ENCODE data around the gene ITPR3.
"Not testable (repeated sequence)": the region's sequence is repeated elsewhere in the genome, so short reads cannot be mapped to it uniquely, and the experiment has no call there.

Gene ITPR3

DNA sequence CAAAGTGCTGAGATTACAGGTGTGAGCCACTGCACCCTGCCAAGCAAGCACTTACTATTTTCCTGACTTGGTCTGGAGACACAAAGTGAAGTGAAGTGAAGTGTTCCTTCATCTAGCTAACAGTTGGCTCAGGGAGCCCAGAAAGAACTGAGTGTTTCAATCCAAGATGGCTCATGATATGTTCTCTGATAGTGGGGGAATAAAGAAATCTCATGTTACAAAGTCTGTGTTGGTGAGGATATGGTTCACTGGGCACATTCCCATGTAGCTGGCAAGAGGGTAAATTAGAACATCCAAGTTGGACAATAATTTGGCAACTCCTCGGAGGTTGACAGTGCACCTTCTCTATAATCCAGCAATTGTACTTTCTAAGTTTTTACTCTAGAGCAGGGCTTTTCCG lies 5.0 kb upstream of the ITPR3 start:
- no peak for DNase-seq

DNA sequence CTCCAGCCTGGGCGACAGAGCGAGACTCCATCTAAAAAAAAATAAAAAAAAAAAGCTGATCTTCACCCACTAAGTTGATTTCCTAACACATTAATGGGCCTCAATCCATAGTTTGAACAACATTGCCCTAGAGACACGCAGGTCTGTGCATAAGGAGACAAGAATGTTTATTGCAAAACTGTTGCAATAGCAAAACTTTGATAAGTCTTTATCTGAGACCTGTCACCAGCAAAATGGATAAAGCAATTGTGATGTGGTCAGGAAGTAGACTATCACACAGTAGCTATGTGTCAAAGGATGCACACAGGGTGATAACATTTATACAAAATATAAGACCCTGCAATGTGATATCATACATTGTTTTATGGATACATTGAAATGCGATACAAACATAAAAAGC lies 4.2 kb upstream of the ITPR3 start:
- no peak for DNase-seq

DNA sequence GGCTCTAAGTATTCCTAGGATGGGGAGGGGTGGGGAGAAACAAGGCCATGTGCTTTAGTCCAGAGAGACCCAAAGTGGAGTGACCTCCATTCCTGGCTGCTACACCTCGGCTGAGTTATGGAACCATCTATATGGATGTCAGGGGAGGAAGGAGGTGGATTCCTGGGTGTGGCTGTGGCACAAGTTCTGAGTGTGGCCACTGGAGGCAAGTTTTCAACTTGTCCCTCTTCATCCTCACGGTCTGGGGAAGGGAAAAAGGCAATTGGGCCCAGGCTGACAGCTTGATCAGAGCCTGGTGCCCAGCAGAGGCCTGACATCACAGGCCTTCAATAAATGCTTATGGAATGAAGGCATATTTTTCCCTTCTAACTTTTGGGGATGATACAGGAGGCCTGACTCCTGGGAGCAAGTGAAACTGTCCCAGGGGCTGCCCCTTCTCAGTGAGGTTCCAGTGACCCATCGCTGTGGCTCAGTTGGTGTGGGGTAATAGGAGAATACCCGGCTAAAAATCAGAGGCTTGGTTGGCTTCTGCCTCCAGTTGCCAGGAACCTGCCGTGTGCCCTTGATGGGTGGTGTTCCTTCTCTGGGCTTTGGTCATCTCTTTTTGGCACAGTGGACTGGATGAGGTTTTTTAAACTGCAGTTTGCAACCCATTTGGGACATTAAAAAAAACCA lies 1.8 kb upstream of the ITPR3 start:
- DNase-seq, result no peak

DNA sequence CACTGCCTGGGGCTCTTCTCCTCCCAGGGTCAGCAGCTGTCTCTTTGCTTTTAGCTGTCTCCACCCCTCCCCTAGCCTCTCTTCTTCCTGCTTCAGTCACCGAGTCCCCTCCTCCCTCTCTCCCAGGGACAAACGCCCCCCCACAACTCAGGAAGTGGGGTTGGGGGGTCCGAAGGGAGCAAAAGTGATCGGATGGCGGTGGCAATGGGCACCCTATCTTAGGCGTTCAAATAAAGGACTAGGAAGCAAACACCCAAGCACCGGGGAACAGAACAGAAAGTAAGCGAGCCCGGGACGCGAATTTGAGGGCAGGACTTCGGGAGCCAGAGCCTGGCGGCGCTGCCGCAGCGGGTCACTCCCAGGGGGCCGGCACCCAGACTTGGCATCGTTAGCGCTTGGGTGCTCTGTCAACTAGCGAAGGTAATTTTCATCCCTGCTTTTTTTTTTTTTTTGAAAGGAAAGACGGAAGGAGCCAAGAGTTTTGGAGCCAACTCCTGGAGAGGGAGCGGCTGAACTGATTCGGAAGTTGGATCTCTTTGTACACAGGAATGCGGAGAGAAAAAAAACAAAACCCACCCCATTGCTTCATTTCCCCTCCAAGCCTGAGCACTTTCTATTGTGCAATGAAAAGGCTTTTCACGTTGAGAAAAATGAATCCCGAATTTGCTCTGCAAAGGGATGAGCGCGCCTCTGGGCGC lies 815 bp upstream of the ITPR3 start:
- DNase-seq, result no peak

DNA sequence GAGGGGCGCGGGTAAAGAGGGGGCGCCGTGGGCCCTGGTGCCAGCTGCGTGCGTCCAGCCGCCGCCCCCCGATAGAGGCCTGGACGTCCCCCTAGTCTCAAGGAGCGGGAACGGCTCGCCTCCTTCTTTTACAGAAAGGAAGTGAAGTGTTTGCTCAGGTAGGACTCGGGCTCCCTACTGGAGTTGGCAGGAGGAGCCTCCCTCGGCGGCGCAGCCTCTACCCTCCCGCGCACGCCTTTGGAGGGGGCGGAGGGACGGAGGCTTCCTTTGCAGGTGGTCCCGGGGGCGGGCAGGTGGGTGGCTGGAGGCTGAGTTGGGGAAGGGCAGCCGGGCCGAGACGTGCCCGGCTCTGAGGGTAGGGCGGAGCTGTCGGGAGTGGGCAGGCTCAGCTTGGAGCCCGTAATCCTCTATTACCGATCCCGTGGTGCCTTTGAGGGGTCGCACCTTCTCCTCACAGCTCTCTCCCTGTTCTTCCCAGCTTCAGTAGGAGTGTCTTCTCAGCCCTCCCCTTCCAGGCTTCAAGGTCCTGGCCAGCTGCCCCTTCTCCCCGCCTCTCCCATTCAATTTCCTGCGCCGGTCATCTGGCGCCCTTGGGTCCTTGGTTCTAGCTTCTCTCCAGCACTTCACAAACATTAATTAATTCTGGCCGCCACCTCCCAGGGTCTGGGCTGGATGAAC lies 728 bp downstream of the ITPR3 start:
- DNase-seq, result no peak

DNA sequence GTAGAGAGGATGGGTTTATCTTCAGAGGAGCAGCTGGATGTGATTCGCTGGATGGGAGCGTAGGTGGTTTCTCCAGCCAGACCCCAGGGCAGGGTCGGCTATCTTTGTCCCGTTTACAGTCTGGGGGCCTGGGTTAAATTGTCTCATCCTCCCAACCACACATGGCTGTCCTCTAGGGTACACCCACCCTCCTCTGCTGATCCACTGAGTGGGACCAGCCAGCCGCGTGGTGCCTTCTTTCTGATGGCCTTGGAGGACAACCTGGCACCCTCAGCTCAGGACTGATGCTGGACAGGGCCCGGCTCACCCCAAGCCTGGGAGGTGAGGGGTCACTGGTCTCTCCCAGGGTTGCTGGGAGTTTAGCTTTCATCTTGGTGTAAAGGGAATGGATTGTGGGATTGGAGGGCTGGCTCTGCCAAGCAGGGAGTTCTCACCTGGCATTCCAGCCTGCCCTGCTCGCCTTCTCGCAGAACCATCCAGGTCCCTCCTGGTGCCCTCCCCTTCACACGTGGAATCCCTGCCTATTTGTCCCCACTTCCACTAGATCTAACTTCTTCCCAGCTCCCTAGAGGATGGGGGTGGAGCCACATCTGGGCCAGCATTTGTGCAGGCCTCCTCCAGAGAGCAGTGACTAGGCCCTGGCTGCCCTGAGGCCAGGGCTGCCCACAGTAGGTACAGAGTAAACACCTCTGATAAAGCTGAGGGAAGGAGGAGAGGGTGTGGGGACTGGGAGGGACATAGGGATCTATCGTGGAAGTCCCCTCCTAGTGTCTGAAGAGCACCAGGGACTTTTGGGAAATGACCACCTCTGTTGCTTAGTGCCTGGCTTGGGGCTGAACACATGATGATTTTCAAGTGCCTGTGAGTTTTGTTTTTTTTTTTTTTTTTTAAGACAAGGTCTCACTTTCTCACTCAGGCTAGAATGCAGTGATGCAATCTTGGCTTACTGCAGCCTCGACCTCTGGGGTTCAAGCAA lies 1.6 kb downstream of the ITPR3 start:
- no peak for DNase-seq

DNA sequence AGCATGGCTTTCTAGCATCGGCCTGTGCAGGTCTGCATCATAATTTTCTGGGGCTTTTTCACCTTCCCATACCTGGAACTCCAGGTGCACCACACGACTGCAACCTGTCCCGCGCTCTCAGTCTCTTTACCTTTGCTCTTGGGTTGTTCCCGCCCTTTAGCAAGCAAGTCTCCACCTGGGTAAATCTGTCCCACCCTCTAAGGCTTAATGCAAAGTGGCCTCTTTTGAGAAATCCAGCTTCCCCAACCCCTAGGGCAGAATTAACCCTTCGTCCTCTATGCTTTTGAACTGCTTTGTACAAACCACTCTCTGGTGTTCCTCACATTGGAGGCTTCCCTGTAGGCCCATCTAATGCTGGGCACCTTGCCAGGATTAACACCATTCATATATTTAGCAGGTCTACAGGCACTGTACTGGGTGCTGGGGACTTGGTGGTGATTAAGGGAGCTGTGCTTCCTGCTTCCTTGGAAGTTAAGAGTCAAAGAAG lies 2.8 kb downstream of the ITPR3 start:
- DNase-seq, result no peak

DNA sequence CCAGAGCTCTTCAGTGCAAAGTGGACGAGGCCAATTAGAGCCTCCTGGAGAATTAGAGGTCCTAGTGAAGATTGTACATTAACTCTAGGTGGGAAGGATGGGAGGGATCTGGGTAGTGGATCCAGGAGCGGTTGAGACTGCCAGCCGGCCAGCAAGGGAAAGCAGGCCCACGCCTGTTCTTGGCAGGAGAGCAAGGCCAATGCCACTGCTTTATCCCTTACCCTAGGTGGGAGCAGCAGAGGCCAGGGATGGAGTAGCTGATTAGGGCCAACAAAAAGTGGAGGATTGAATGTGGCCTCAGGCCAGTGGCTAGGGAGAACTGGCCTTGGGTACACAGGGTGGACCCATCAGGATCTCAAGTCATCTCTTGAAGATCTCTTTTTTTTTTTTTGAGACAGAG lies 3.7 kb downstream of the ITPR3 start:
- DNase-seq, result no peak

DNA sequence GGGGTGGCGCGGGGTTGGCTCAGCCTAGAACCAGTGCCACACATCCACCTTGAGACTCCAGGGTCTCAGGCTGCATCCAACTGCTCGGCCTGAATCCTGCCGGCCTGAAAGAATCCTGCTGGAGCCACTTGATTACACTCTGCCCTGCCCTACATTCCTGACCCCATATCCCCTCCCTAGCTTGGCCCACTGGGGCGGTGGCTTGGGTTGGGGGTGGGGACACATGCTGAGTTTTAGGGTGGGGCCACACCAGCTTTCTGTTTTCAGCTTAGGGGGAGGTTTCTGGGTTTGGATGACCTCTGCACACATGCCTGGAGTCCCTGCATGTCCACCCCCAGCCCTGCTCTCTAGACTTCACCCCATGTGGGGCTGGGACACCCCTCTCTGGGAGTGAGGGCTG lies 6.8 kb downstream of the ITPR3 start:
- DNase-seq, result no peak

DNA sequence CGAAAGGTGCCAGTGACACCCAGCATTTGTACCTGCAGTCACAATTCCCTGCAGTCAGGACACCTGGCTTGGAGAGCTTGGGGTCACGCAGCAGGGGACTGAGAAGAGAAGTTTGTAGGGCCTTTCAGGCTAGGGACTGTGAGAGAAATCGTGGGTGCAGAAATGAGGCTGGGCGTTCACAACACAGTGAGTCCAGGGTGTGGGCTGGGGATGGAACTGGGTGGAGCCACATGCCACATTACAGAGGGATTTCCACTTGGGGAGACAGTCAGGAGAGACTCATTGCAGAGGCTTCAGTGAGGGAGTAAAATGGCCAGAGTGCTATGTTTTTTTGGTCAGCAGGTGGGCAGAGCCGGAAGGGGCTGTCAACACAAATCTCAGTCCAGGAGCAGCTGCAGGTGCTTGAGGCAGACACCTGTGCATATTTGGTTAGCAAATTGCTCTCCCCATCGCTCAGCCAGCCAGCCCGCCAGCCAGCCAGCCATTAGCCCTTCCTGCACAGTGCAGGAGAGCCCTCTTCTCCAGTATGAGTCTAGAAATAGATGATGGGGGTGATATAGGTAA lies 7.4 kb downstream of the ITPR3 start:
- no peak for DNase-seq

DNA sequence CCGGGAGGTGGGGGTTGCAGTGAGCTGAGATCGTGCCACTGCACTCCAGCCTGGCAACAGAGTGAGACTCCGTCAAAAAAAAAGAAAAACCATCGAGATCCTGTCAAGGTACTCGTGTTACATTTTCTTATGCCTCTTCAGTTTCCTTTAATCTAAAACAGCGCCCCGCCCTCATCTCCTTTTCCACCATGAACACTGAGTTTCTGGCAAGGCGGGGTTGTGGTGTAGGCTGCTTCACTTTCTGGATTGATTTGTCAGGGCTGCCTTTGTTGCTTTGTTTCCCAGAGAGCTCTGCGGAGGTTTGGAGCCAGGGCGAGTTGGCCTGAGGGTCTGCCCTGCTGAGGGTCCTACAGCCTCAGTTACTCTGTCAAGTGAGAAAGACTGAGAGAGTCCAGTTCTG lies 8.9 kb downstream of the ITPR3 start:
- DNase-seq, result no peak

DNA sequence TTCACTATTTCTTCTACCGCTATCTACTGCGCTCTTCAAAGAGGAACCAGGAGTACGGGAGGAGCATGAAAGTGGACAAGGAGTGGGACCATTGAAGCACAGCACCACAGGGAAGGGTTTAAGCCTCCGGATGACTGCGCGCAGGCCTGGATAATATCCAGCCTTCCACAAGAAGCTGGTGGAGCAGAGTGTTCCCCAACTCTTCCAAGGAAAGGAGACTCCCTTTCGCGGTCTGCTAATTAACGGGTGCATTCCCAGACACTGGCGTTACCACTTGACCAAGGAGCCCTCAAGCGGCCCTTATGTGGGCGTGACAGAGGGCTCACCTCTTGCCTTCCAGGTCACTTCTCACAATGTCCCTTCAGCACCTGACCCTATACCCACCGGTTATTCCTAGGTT lies 10.4 kb downstream of the ITPR3 start:
- DNase-seq, result not testable (repeated sequence)

DNA sequence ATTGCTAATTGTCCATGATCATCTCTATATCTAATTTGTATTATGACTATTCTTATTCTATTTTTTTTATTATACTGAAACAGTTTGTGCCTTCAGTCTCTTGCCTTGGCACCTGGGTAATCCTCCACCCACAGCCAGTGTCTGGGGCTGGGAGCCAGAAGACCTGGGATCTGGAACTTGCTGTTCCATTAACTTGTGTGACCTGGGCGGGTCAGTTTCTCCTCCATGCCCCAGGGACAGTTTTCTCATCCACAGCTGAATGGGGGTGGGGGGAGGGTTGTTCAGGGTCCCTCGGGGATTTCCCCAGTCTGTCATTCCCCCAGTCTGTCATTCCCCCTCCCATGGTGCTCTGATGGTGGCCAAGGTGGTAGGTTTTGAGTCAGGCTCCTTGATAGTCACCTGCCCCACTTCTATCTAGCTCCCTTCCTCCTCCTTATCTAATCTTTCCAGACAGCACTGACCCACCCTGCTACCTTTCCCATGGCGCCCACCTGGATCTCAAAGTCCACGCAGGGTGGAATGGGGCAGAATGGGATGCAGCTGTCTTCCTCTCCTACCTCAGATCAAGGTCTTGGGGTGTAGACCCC lies 10.9 kb downstream of the ITPR3 start:
- no peak for DNase-seq

DNA sequence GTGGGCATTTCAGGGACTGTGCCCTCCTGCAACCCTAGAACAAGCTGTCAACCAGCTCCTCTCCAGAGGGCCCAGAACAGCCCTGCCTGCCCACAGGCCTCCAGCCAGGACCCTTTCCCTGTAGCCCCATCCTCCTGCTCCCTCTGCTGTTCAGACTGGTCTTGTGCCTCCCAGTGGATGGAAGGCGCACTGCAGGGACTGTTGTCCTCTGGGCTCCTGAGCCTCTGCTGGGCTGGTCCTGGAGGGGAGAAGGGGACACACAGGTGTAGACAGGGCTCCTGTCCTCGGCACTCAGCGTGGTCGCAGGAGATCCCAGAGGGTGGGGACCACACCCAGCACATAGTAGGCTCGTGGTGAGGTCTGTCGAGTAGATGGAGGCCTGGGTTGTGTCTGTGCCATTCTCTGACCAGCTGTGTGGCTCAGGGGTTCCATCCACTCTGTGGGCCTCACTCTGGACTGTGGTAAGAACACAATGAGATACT lies 11.5 kb downstream of the ITPR3 start:
- DNase-seq, result no peak

DNA sequence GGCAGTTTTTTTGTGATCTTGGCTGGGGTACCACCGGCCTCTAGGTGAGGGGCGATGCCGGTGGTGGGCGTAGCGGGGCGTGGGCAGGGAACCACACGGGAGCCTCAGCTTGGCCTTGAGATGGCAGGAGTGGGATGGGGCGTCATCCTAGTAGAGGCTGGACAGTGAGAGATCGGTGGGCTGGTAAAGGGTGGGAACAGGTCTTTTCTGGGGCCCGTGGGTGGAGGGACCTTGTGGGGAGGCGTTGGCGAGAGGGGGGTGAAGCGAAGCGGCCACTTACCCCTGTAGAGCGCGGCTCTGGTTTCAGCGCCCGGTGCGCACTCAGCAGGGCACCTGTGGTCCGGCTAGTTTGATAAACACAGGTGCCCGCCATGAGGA lies 12.0 kb downstream of the ITPR3 start:
- no peak for DNase-seq

DNA sequence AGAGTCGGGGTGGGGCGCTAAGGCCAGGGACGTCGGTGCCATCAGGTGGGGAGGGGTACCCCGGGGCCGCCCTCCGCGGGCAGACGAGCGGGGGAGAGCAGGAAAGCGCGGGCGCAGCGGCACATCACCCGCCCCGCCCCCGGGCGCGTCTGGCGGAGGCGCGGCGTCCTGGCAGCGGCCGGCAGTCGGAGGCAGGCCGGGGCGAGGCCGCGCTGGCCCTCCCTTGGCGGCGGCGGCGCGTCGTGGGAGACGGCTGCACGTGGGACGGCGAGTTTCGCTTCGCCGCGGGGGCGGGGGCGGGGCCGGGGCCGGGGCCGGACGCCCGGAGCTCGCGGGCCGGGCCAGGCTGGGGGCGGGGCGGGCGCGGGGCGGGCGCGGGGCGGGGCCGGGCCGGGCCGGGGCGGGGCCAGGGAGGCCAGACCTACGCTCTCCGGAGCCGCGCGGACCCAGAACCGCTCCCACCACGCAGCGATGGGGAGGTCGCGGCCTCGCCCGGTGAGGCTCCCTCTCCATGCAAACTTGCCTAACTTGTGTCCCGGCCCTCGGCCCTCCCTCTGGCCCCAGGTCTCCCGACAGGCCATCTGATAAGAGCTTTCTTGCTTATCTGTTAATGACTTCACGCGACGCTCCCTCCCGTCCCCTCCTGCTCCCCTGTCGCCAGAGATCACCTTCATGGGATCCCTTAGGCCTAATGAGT lies 12.5 kb downstream of the ITPR3 start:
- no peak for DNase-seq

DNA sequence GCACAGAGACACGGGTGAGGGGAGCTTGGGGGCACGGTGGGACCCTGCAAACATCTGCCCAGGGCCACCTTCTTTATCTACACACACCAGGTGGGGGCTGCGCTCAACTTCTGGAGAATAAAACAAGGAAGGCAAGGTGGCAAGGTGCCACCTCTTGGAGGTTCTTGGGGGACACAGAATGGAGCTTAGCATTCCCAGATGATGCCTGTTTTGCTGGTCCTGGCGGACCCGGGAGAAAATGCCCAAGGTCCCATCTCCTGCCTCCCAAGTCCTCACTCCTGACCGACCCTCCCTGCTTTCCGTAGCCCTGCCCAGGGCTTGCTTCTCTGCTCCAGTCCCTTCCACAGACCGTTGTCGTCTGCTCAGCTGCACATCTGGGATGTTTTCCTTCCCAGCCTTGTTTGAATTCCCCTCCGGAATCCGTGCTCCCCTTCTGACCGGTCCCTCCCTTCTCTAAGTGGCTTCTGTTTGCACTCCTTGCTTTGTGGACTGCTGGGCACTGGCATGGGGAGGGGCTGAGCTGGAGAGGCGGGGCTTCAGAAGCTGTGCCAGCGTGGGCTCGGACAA lies 13.1 kb downstream of the ITPR3 start:
- DNase-seq, result no peak

DNA sequence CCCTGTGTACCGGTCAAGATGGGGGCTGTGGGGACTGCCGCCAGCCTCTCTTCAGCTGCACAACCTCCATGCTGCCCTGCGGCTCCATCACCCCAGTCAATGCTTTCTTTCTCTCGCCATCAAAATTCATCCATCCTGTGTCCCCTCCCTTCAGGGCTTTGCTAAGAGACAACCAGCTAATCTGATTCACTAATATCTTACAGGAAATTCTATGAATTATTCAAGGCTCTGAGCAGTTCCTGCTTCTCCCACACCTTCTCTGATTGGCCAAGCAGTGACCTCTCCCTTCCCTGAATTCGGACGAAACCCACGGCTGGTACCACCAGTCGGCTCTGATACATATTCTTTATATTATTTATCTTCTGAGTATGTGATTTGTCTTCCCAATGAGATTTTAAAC lies 13.8 kb downstream of the ITPR3 start:
- no peak for DNase-seq

DNA sequence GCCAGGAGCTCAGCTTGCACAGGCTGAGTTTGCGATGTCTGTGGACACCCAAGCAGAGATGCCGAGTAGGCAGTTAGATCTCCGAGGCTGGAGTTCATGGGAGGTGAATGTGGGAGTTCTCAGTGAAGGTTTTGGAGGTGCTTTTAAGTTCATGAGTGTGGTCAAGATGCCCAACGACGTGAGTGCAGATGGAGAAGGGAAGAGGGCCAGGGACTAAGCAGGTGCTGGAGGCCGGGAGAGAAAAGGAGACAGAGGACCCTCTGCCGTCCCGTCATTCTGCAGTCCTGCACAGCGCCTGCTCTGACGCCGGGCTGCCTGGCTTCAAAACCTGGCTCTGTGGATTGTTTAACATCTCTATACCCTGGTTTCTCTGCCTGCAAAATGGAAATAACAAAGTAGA lies 15.5 kb downstream of the ITPR3 start:
- no peak for DNase-seq

DNA sequence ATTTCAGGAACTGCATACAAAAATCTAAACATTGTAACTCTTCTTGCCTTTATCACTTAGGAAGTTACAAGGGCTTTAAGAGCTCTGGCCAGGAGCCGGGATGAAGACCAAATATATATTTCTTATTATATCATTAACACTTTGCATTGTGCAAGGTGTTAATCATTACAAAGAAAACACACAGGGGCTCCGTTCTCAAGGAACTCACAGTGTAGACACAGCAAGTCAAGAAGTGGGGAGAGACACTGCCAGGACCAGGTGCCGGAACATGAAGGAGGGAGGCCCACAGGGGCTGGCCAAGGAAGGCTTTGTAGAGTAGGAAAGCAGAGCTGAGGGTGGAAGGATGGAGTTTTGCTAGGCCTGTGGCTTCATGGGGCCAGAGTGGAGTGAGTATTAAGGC lies 17.4 kb downstream of the ITPR3 start:
- no peak for DNase-seq

DNA sequence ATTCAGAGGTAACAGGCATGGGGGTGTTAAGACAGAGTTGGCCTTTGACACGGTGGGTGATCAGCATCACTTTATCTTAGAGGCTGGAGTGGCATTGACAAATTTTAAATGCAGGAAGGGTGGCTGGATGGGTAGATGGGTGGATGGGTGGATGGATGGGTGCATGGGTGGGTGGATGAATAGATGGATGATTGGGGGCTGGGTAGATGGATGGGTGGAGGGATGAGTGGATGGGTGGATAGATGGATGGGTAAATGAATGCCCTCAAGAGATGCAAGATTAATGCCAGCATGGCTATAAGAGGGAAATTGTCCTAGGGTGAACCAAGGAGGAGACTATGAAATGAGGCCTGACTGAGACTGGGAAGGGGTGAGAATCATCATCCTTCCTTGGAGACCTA lies 18.4 kb downstream of the ITPR3 start:
- no peak for DNase-seq
